IPS-18a (cell line): ENCODE data around the gene FRMD3.

ENCODE experiments used
- H3K27ac ChIP-seq: one replicate; pipeline ENCODE4 v1.5.1; 2013; ENCODE audit warnings: low read length
- H3K27me3 ChIP-seq: one replicate; pipeline ENCODE4 v1.6.1; 2013; ENCODE audit warnings: mild to moderate bottlenecking, low read length; ENCODE audit not compliant: control insufficient read depth, insufficient read depth
- H3K36me3 ChIP-seq: one replicate; pipeline ENCODE4 v1.6.1; 2013; ENCODE audit warnings: low read depth, low read length; ENCODE audit not compliant: control insufficient read depth
- H3K4me1 ChIP-seq: one replicate; pipeline ENCODE4 v1.6.1; 2013; ENCODE audit warnings: low read depth, low read length; ENCODE audit not compliant: control insufficient read depth
- H3K4me3 ChIP-seq: one replicate; pipeline ENCODE4 v1.5.1; 2013; ENCODE audit warnings: low read length
- H3K9ac ChIP-seq: one replicate; pipeline ENCODE4 v1.6.1; 2013; ENCODE audit warnings: mild to moderate bottlenecking, low read length, moderate library complexity
- H3K9me3 ChIP-seq: one replicate; pipeline ENCODE4 v1.6.1; 2013; ENCODE audit warnings: low read depth, low read length; ENCODE audit not compliant: control insufficient read depth

Gene FRMD3

GRCh38 chr9:83296123-83296522, 242.1 kb downstream of the FRMD3 start:
- H3K27me3 ChIP-seq = no peaks in the 10 kb centered on the region
- H3K27ac ChIP-seq = no peak overlapping the region
- no peaks in the 10 kb centered on the region for H3K36me3 ChIP-seq
- no peaks in the 10 kb centered on the region for H3K4me1 ChIP-seq
- H3K9ac ChIP-seq = no peak overlapping the region
- H3K9me3 ChIP-seq = no peaks in the 10 kb centered on the region
- no peak overlapping the region for H3K4me3 ChIP-seq

- Histone ChIP-seq H3K9me3 (no peaks in the 10 kb centered on the region), H3K27me3 (no peaks in the 10 kb centered on the region), H3K4me3 (no peak overlapping the region), H3K27ac (no peak overlapping the region), H3K4me1 (no peaks in the 10 kb centered on the region), H3K36me3 (no peaks in the 10 kb centered on the region), H3K9ac (no peak overlapping the region)
Measured at GRCh38 chr9:83294816-83295215, 243.4 kb downstream of the FRMD3 start.

DNA sequence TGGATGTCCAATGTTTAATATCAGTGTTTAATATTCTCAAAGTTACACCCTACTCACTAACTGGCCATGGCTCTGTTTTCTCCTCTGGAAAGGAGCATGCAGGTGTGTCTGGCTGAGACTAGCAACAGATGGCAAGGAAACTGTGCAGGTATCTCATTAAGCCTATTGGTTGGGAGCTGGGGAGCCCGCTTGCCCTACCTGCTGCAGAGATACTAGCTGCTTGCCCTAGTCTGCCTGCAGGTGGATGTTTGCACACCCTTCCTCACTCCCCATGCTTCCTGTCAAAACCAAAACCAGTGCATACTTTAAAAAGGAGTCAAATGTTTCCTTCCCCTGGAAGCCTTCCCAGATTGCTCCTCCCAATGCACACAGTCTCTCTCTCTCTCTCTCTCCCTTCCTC, 247.0 kb downstream of the FRMD3 start:
- Histone ChIP-seq H3K27ac (no peak overlapping the region), H3K9me3 (no peaks in the 10 kb centered on the region), H3K4me3 (no peak overlapping the region), H3K27me3 (no peaks in the 10 kb centered on the region), H3K4me1 (no peaks in the 10 kb centered on the region), H3K36me3 (no peaks in the 10 kb centered on the region), H3K9ac (no peak overlapping the region)

- Histone ChIP-seq H3K4me1 (no peaks in the 10 kb centered on the region), H3K27ac (no peak overlapping the region), H3K9ac (no peak overlapping the region), H3K9me3 (no peaks in the 10 kb centered on the region), H3K36me3 (no peaks in the 10 kb centered on the region), H3K4me3 (no peak overlapping the region), H3K27me3 (no peaks in the 10 kb centered on the region)
Measured at GRCh38 chr9:83290692-83291091, 247.5 kb downstream of the FRMD3 start.

DNA sequence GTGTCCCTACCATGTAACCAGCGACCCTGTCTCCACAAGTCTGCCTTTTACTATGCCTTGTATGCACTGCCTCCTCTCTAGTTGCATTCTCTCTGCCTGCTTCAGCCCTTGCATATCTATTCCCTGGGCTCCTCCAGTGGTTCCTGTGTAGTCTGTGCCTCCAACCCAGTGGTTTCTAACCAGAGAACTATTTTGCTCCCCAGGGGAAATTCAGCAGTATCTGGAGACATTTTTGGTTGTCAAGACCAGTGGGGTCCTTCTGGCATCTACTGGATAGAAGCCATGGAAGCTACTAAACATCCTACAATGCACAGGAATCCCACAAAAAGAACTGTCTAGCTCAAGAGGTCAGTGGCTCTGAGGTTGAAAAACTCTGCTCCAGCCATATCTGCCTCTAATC, 251.2 kb downstream of the FRMD3 start:
- no peak overlapping the region for H3K27ac ChIP-seq
- H3K9me3 ChIP-seq = no peaks in the 10 kb centered on the region
- H3K4me3 ChIP-seq = no peak overlapping the region
- no peak overlapping the region for H3K9ac ChIP-seq
- H3K36me3 ChIP-seq = no peaks in the 10 kb centered on the region
- no peaks in the 10 kb centered on the region for H3K27me3 ChIP-seq
- H3K4me1 ChIP-seq = no peaks in the 10 kb centered on the region

GRCh38 chr9:83285445-83286225, 252.6 kb downstream of the FRMD3 start:
- Histone ChIP-seq H3K4me1 (no peaks in the 10 kb centered on the region), H3K4me3 (no peak overlapping the region), H3K9me3 (no peaks in the 10 kb centered on the region), H3K27me3 (no peaks in the 10 kb centered on the region), H3K36me3 (no peaks in the 10 kb centered on the region), H3K9ac (no peak overlapping the region), H3K27ac (no peak overlapping the region)

DNA sequence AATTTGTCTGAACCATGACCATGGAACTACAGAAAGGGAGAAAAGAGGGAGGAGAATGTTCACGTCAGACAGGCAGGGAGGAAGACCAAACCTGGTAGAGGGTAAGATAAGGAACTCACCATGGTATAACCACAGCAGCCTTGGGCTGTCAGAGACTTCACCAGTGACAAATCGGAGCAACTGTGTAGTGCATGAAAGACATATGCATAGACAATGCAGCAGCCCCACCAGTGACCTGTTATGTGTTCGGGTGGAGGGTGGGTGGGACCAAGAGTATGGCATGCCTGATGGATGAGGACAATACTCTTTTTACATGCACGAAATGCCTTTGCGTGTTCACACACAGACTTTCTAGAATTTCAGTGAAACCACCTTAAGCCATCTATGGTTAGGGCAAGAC, 253.5 kb downstream of the FRMD3 start:
- H3K36me3 ChIP-seq = no peaks in the 10 kb centered on the region
- H3K27me3 ChIP-seq = no peaks in the 10 kb centered on the region
- H3K27ac ChIP-seq = no peak overlapping the region
- no peak overlapping the region for H3K4me3 ChIP-seq
- H3K9ac ChIP-seq = no peak overlapping the region
- H3K9me3 ChIP-seq = no peaks in the 10 kb centered on the region
- no peaks in the 10 kb centered on the region for H3K4me1 ChIP-seq

- Histone ChIP-seq H3K4me1 (no peaks in the 10 kb centered on the region), H3K9ac (no peak overlapping the region), H3K36me3 (no peaks in the 10 kb centered on the region), H3K4me3 (no peak overlapping the region), H3K27me3 (no peaks in the 10 kb centered on the region), H3K9me3 (no peaks in the 10 kb centered on the region), H3K27ac (no peak overlapping the region)
Measured at GRCh38 chr9:83283528-83283927, 254.7 kb downstream of the FRMD3 start.

DNA sequence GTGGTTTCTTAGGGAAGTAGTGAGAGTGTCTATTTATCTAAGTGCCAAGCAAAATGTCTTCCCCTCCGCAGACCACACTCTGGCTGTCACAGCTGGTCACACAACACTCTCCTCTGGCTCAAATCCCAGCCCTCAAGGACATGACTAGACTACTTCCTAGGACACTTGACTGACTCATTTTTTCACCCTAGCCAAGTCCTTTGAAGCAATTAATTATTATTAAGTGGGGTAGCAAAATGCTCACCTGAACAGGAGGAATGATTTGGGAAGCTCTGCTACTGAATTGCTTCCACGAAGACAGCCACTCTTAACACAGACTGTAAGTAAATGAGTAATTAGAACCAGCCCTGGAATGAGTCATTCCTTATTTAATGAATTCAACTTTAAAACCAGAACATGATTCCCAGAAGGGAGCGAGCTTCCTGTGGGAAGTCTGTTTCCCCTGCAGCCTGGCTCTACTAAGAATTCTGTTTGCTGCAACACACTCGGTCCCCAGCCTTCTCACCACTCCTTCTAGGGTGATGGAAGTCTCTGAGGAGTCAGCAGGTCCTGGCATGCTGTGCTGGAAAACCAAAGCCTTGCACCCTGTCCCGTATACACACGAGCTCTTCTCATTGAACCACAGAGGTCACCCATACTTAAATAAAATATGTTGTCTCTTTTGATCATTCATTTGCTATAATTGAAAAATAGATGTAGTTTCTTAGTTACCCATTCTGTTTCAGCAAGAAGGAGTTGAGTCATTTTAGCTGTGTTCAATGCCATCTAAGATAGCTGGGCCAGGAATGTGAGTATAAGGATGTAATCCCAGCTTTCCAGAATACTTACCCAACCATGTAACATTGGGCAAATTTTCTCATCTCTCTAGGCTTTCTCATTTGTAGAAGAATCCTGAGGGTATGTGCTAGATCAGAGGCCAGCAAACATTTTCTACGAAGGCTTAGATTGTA, 256.6 kb downstream of the FRMD3 start:
- H3K36me3 ChIP-seq = no peaks in the 10 kb centered on the region
- H3K27ac ChIP-seq = no peak overlapping the region
- no peaks in the 10 kb centered on the region for H3K9me3 ChIP-seq
- H3K4me3 ChIP-seq = no peak overlapping the region
- no peaks in the 10 kb centered on the region for H3K4me1 ChIP-seq
- H3K27me3 ChIP-seq = no peaks in the 10 kb centered on the region
- no peak overlapping the region for H3K9ac ChIP-seq

DNA sequence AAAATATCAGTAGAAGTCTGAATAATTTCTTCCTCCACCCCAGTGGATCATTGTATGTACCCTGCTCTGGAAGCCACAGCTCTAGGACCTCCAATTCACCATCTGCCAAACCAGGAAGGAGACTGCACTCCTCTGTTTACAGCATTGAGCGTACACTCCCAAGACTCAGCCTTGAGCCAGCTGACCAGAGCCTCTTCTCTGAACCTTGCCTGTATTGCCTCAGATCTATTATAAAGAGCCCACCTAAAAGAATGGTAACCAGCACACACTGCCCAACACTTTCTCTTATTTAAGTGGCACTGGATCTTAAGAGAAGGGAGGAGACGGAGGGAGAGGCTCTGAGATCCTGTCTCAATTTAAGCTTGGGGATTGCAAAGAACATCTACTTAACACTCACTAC, 257.4 kb downstream of the FRMD3 start:
- Histone ChIP-seq H3K36me3 (no peaks in the 10 kb centered on the region), H3K4me3 (no peak overlapping the region), H3K9me3 (no peaks in the 10 kb centered on the region), H3K9ac (no peak overlapping the region), H3K27me3 (no peaks in the 10 kb centered on the region), H3K4me1 (no peaks in the 10 kb centered on the region), H3K27ac (no peak overlapping the region)

- Histone ChIP-seq H3K27ac (no peak overlapping the region), H3K36me3 (no peaks in the 10 kb centered on the region), H3K27me3 (no peaks in the 10 kb centered on the region), H3K9me3 (no peaks in the 10 kb centered on the region), H3K4me1 (no peaks in the 10 kb centered on the region), H3K4me3 (no peak overlapping the region), H3K9ac (no peak overlapping the region)
Measured at GRCh38 chr9:83280268-83280667, 257.9 kb downstream of the FRMD3 start.
